Measurements from ENCODE around the gene FCHSD2. TPM values are rescaled to one million over a fixed set of nuclear protein-coding genes. Genes with fewer than 3 reads are reported as not detected.

Gene FCHSD2
- total RNA-seq, 2 donors from 2014 or later, result 12.1 to 20.9 TPM

- no peak overlapping the region for H3K4me3 ChIP-seq
- no peak for DNase-seq
- intact Hi-C loops (cut with DNase I), result loop anchor here (5.0 kb wide), 1 partner anchor 455 kb away; no protein-coding TSS in a partner anchor
- no peak overlapping the region for H3K27ac ChIP-seq
- H3K36me3 ChIP-seq, result no peaks in the 10 kb centered on the region
- no peaks in the 10 kb centered on the region for H3K9me3 ChIP-seq
- H3K9ac ChIP-seq (ENCODE audit: low read depth in 2 of 2, low read length in 2 of 2), result no peak overlapping the region
- no peak for TF ChIP-seq CTCF (IDR thresholded peaks at IDR 0.05)
- no peaks in the 10 kb centered on the region for H3K27me3 ChIP-seq
- H3K4me1 ChIP-seq, result no peaks in the 10 kb centered on the region
These were observed 34.7 kb upstream of the FCHSD2 start for GRCh38 chr11:73176874-73177155.

GRCh38 chr11:73176145-73176873 lies 34.2 kb upstream of the FCHSD2 start:
- Histone ChIP-seq H3K27ac (no peak overlapping the region), H3K4me3 (no peak overlapping the region), H3K9ac (ENCODE audit: low read depth in 2 of 2, low read length in 2 of 2) (no peak overlapping the region), H3K36me3 (no peaks in the 10 kb centered on the region), H3K4me1 (no peaks in the 10 kb centered on the region), H3K27me3 (no peaks in the 10 kb centered on the region), H3K9me3 (no peaks in the 10 kb centered on the region)
- TF ChIP-seq CTCF (IDR thresholded peaks at IDR 0.05), result no peak
- intact Hi-C loops (cut with DNase I), result loop anchor here (5.0 kb wide), 1 partner anchor 454 kb away; no protein-coding TSS in a partner anchor
- DNase-seq, result no peak

GRCh38 chr11:73175551-73176144 lies 33.5 kb upstream of the FCHSD2 start:
- no peak for DNase-seq
- intact Hi-C loops (cut with DNase I), result loop anchor here (5.0 kb wide), 1 partner anchor 453 kb away; no protein-coding TSS in a partner anchor
- TF ChIP-seq CTCF (IDR thresholded peaks at IDR 0.05), result no peak
- H3K4me3 ChIP-seq, result no peak overlapping the region
- H3K27me3 ChIP-seq, result no peaks in the 10 kb centered on the region
- no peak overlapping the region for H3K27ac ChIP-seq
- no peak overlapping the region for H3K9ac ChIP-seq (ENCODE audit: low read depth in 2 of 2, low read length in 2 of 2)
- no peaks in the 10 kb centered on the region for H3K36me3 ChIP-seq
- H3K9me3 ChIP-seq, result no peaks in the 10 kb centered on the region
- H3K4me1 ChIP-seq, result no peaks in the 10 kb centered on the region

GRCh38 chr11:73174495-73174791 lies 32.3 kb upstream of the FCHSD2 start:
- Histone ChIP-seq H3K4me3 (no peak overlapping the region), H3K4me1 (no peaks in the 10 kb centered on the region), H3K27ac (no peak overlapping the region), H3K9ac (ENCODE audit: low read depth in 2 of 2, low read length in 2 of 2) (no peak overlapping the region), H3K27me3 (no peaks in the 10 kb centered on the region), H3K9me3 (no peaks in the 10 kb centered on the region), H3K36me3 (no peaks in the 10 kb centered on the region)
- TF ChIP-seq CTCF (IDR thresholded peaks at IDR 0.05), result no peak
- intact Hi-C loops (cut with DNase I), result no loop called here
- DNase-seq, result no peak

GRCh38 chr11:73173755-73174494 lies 31.8 kb upstream of the FCHSD2 start:
- no peaks in the 10 kb centered on the region for H3K9me3 ChIP-seq
- no peaks in the 10 kb centered on the region for H3K27me3 ChIP-seq
- no peaks in the 10 kb centered on the region for H3K4me1 ChIP-seq
- H3K27ac ChIP-seq, result no peak overlapping the region
- H3K36me3 ChIP-seq, result no peaks in the 10 kb centered on the region
- TF ChIP-seq CTCF (IDR thresholded peaks at IDR 0.05), result no peak
- H3K4me3 ChIP-seq, result no peak overlapping the region
- no peak overlapping the region for H3K9ac ChIP-seq (ENCODE audit: low read depth in 2 of 2, low read length in 2 of 2)
- no peak for DNase-seq
- intact Hi-C loops (cut with DNase I), result no loop called here

Measured in colonic mucosa (tissue), 4 donors.